PC-9 (cell line): ENCODE results near the gene HMOX1. TPM values are rescaled to one million over a fixed set of nuclear protein-coding genes. Genes with fewer than 3 reads are reported as not detected.

Source experiments
- BruUV-seq: library from RNA; stranded (reverse); fragments of 400-500 nt; replicated peaks from 2 replicates; lab custom pipeline; 2021; lab: Mats Ljungman, UMichigan
- CTCF ChIA-PET: fragments of 300-600 bp; sonication (Branson Sonifier 250); formaldehyde crosslinking; loops from one replicate; lab custom pipeline; 2022; ENCODE audit warnings: antibody characterized with exemption; lab: Charles Lee
- POLR2A ChIA-PET: fragments of 300-600 bp; sonication (Branson Sonifier 250); formaldehyde crosslinking; loops from one replicate; lab custom pipeline; 2022; ENCODE audit warnings: antibody characterized with exemption; ENCODE audit not compliant: unreplicated experiment; lab: Charles Lee
- DNase-seq, 2 experiments: peaks; one replicate each; pipeline versions ENCODE4 v3.0.0 to v3.0.0-alpha.2; 2015 to 2022; ENCODE audit warnings: mixed read lengths in 1 of 2
- H2AFZ ChIP-seq: fragments of 200-600 bp; sonication (generic); 2 replicates; pipeline ENCODE4 v1.8.1; 2017; ENCODE audit warnings: antibody characterized with exemption
- H3F3A ChIP-seq: fragments of 200-600 bp; sonication (generic); 2 replicates; pipeline ENCODE4 v1.8.1; 2017; ENCODE audit warnings: antibody characterized with exemption, mild to moderate bottlenecking, low read depth; ENCODE audit not compliant: insufficient read depth
- H3K27ac ChIP-seq: fragments of 200-600 bp; sonication (generic); 2 replicates; pipeline ENCODE4 v1.6.1; 2016; ENCODE audit warnings: mixed run types
- H3K27me3 ChIP-seq: fragments of 200-600 bp; sonication (generic); 2 replicates; pipeline ENCODE4 v1.6.1; 2016; ENCODE audit warnings: low read depth, mixed run types; ENCODE audit not compliant: insufficient read depth
- H3K36me3 ChIP-seq: fragments of 200-600 bp; sonication (generic); 2 replicates; pipeline ENCODE4 v1.6.1; 2016; ENCODE audit warnings: low read depth, mixed run types
- H3K4me1 ChIP-seq: fragments of 200-600 bp; sonication (generic); replicated peaks from 2 replicates; pipeline ENCODE4 v1.6.1; 2016; ENCODE audit warnings: mixed run types; ENCODE audit not compliant: insufficient read depth
- H3K4me2 ChIP-seq: fragments of 200-600 bp; sonication (generic); 2 replicates; pipeline ENCODE4 v1.6.1; 2017; ENCODE audit warnings: mixed run types
- H3K4me3 ChIP-seq: fragments of 200-600 bp; sonication (generic); 2 replicates; pipeline ENCODE4 v1.6.1; 2016; ENCODE audit warnings: mixed run types
- H3K79me2 ChIP-seq: fragments of 200-600 bp; sonication (generic); 2 replicates; pipeline ENCODE4 v1.6.1; 2017; ENCODE audit warnings: low read depth, mixed run types
- H3K9me2 ChIP-seq: fragments of 200-600 bp; sonication (generic); 2 replicates; pipeline ENCODE4 v1.8.1; 2017; ENCODE audit warnings: mild to moderate bottlenecking; ENCODE audit not compliant: insufficient read depth
- H3K9me3 ChIP-seq: fragments of 200-600 bp; sonication (generic); 2 replicates; pipeline ENCODE4 v1.8.1; 2016; ENCODE audit warnings: low read depth; ENCODE audit not compliant: insufficient read depth
- H4K20me1 ChIP-seq: fragments of 200-600 bp; sonication (generic); 2 replicates; pipeline ENCODE4 v1.8.1; 2017; ENCODE audit not compliant: insufficient read depth
- CTCF ChIP-seq: fragments of 200-600 bp; sonication (generic); conservative IDR thresholded peaks from 2 replicates; pipeline ENCODE4 v1.6.1; 2017; ENCODE audit warnings: mixed run types, antibody characterized with exemption, mild to moderate bottlenecking, moderate library complexity
- EZH2 ChIP-seq: fragments of 200-600 bp; sonication (generic); IDR thresholded peaks from 2 replicates; pipeline ENCODE4 v1.8.0; 2017; ENCODE audit warnings: antibody characterized with exemption, low read depth
- intact Hi-C: fragments of 100-400 bp; cut with micrococcal nuclease; formaldehyde crosslinking; loops from one replicate; pipeline ENCODE4 v1.10.0; 2022; ENCODE audit not compliant: unreplicated experiment
- total RNA-seq: library from RNA; stranded (reverse); gene quantifications from 2 replicates; pipeline ENCODE4 v1.2.3, GENCODE V29; 2021

HMOX1 gene
- total RNA-seq, 1 experiment from 2014 or later, result 23.7 TPM

DNA sequence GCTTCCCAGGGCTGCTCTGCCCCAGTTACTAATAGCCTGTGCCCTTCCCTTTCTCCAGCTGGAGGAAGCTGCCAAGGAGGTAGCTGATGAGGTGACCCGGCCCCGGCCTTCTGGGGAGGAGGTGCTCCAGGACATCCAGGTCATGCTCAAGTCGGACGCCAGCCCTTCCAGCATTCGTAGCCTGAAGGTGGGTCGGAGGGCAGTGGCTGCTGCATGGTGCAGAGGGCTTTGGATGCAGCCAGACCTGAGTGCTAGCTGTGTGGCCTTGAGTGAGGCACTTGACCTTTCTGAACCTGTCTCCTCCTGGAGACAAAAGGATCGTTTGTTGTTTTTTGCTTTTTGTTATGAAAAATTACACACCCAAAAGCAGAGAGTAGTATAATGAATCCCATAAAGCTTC is 22.5 kb downstream of the HMOX1 start:
- CTCF ChIA-PET, result interaction anchor here (0.6 kb wide), 1 partner anchor 52 kb away, joined by 5 read pairs; no protein-coding TSS in a partner anchor
- Histone ChIP-seq H2AFZ (no peak overlapping the region), H4K20me1 (no peaks in the 10 kb centered on the region), H3F3A (no peaks in the 10 kb centered on the region), H3K4me2 (no peak overlapping the region), H3K27ac (no peak overlapping the region), H3K27me3 (no peaks in the 10 kb centered on the region), H3K79me2 (peaks cover 20% of the 10 kb centered on the region), H3K4me3 (no peak overlapping the region), H3K36me3 (peaks cover 13% of the 10 kb centered on the region; the same call in 1 of the 2 replicates), H3K9me2 (no peaks in the 10 kb centered on the region), H3K9me3 (no peaks in the 10 kb centered on the region), H3K4me1 (peaks cover 9% of the 10 kb centered on the region)
- TF ChIP-seq CTCF, result no peak
- no peak for TF ChIP-seq EZH2
- no peak for DNase-seq
- POLR2A ChIA-PET, result no interaction called here
- BruUV-seq, result no TSS peak
- intact Hi-C loops, result no loop called here

DNA sequence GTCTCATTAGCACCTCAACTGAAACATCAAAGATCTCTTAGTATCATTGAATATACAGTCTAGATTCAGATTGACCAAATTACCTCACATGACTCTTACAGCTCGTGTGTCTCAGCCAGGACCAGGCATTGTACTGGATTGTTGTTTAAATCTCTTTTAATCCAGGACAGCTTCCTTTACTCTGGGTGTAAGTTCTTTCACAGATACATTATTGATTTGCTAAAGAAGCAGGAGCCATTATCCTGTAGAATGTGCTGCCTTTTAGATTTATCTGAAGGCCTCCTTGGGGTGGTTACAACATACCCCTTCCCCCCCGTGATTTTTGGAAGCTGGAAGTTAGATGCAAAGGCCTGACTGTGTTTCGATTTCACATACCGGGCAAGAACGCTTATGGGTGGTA is 23.3 kb downstream of the HMOX1 start:
- Histone ChIP-seq H3K9me2 (no peaks in the 10 kb centered on the region), H4K20me1 (no peaks in the 10 kb centered on the region), H3K27me3 (no peaks in the 10 kb centered on the region), H3K9me3 (no peaks in the 10 kb centered on the region), H3K4me1 (peaks cover 9% of the 10 kb centered on the region), H3K4me3 (no peak overlapping the region), H3F3A (no peaks in the 10 kb centered on the region), H3K27ac (no peak overlapping the region), H3K4me2 (no peak overlapping the region), H3K79me2 (peaks cover 20% of the 10 kb centered on the region), H2AFZ (no peak overlapping the region), H3K36me3 (peaks cover 15% of the 10 kb centered on the region; the same call in 1 of the 2 replicates)
- DNase-seq, result no peak
- intact Hi-C loops, result no loop called here
- POLR2A ChIA-PET, result interaction anchor here (0.6 kb wide), 1 partner anchor 46 kb away, joined by 6 read pairs; no protein-coding TSS in a partner anchor
- CTCF ChIA-PET, result interaction anchor here (0.6 kb wide), 1 partner anchor 15 kb away, joined by 4 read pairs; no protein-coding TSS in a partner anchor
- TF ChIP-seq EZH2, result no peak
- no peak for TF ChIP-seq CTCF
- no TSS peak for BruUV-seq

DNA sequence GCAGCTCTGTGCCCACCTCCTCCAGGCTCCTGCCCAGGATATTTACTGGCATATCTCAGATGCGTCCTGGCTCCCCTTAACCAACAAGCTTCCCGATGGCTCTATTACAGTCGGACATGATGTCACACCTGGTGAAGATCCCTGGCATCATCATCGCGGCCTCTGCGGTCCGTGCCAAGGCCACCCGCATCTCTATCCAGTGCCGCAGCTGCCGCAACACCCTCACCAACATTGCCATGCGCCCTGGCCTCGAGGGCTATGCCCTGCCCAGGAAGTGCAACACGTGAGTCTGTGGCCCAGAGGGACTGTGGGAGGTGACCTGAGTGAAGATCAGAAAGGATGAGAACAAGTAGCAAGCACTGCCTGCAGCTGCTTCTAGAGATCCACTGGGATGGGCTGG is 25.5 kb downstream of the HMOX1 start:
- Histone ChIP-seq H4K20me1 (no peaks in the 10 kb centered on the region), H3K9me2 (no peaks in the 10 kb centered on the region), H3K4me1 (no peaks in the 10 kb centered on the region), H3F3A (0 out of 2 replicates have a peak, but pooled peaks cover 4% of the 10 kb centered on the region), H3K9me3 (no peaks in the 10 kb centered on the region), H3K79me2 (peaks cover 5% of the 10 kb centered on the region), H3K27ac (no peak overlapping the region), H3K27me3 (no peaks in the 10 kb centered on the region), H3K4me2 (no peak overlapping the region), H3K36me3 (peaks cover 15% of the 10 kb centered on the region; the same call in 1 of the 2 replicates), H3K4me3 (no peak overlapping the region), H2AFZ (no peak overlapping the region)
- TF ChIP-seq EZH2, result no peak
- no peak for TF ChIP-seq CTCF
- DNase-seq, result no peak
- ChIA-PET CTCF (no interaction called here), POLR2A (interaction anchor here (0.6 kb wide), 1 partner anchor 988 kb away, joined by 4 read pairs; no protein-coding TSS in a partner anchor)
- intact Hi-C loops, result no loop called here
- BruUV-seq, result no TSS peak
